Parathyroid adenoma (tissue), 2 donors: ENCODE data around the gene TTC33.

ENCODE experiments used
- H2AFZ ChIP-seq: fragments of 300-600 bp; sonication (generic); one replicate; pipeline ENCODE4 v1.7.0; 2017; ENCODE audit warnings: antibody characterized with exemption, mild to moderate bottlenecking
- H3K27ac ChIP-seq: fragments of 300-600 bp; sonication (generic); one replicate; pipeline ENCODE4 v1.7.0; 2017
- H3K27me3 ChIP-seq: fragments of 300-600 bp; sonication (generic); one replicate; pipeline ENCODE4 v1.7.0; 2017; ENCODE audit warnings: low read length; ENCODE audit not compliant: control insufficient read depth, insufficient read depth
- H3K36me3 ChIP-seq: fragments of 300-600 bp; sonication (generic); one replicate; pipeline ENCODE4 v1.7.0; 2017; ENCODE audit warnings: low read length; ENCODE audit not compliant: control insufficient read depth, insufficient read depth
- H3K4me1 ChIP-seq: fragments of 300-600 bp; sonication (generic); one replicate; pipeline ENCODE4 v1.7.0; 2017; ENCODE audit warnings: control low read depth
- H3K4me2 ChIP-seq: fragments of 300-600 bp; sonication (generic); one replicate; pipeline ENCODE4 v1.7.0; 2017; ENCODE audit warnings: low read length
- H3K4me3 ChIP-seq: fragments of 300-600 bp; sonication (generic); one replicate; pipeline ENCODE4 v1.7.0; 2017; ENCODE audit warnings: low read depth, low read length
- H3K79me2 ChIP-seq: fragments of 300-600 bp; sonication (generic); one replicate; pipeline ENCODE4 v1.7.0; 2017; ENCODE audit warnings: control low read depth
- H3K9ac ChIP-seq: fragments of 300-600 bp; sonication (generic); one replicate; pipeline ENCODE4 v1.7.0; 2017; ENCODE audit warnings: mild to moderate bottlenecking
- H3K9me3 ChIP-seq: fragments of 300-600 bp; sonication (generic); one replicate; pipeline ENCODE4 v1.7.0; 2017; ENCODE audit warnings: low read length; ENCODE audit not compliant: control insufficient read depth
- TF ChIP-seq, protein P1 (sequence below): fragments of 300-600 bp; sonication (generic); IDR thresholded peaks from one replicate; pipeline ENCODE4 v1.7.0; 2017; ENCODE audit warnings: antibody characterized with exemption, mild to moderate bottlenecking
- donor health status: primary hyperparathyroidism.

The TTC33 gene

DNA sequence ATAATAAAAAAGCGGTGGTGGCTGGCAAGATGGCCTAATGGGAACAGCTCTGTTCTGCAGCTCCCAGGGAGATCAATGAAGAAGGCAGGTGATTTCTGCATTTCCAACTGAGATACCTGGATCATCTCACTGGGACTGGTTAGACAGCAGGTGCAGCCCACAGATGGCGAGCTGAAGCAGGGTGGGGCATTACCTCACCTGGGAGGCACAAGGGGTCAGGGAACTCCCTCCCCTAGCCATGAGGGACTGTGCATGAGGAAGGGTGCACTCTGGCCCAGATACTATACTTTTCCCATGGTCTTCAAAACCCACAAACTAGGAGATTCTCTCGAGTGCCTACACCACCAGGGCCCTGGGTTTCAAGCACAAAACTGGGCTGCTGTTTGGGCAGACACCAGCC is 121.6 kb downstream of the TTC33 start:
- no peaks in the 10 kb centered on the region for H3K27me3 ChIP-seq
- no peaks in the 10 kb centered on the region for H3K36me3 ChIP-seq
- H3K9me3 ChIP-seq = no peaks in the 10 kb centered on the region
- no peak overlapping the region for H3K4me3 ChIP-seq
- H3K9ac ChIP-seq = no peak overlapping the region
- no peaks in the 10 kb centered on the region for H3K4me1 ChIP-seq
- no peaks in the 10 kb centered on the region for H3K79me2 ChIP-seq
- TF ChIP-seq, protein P1, sequence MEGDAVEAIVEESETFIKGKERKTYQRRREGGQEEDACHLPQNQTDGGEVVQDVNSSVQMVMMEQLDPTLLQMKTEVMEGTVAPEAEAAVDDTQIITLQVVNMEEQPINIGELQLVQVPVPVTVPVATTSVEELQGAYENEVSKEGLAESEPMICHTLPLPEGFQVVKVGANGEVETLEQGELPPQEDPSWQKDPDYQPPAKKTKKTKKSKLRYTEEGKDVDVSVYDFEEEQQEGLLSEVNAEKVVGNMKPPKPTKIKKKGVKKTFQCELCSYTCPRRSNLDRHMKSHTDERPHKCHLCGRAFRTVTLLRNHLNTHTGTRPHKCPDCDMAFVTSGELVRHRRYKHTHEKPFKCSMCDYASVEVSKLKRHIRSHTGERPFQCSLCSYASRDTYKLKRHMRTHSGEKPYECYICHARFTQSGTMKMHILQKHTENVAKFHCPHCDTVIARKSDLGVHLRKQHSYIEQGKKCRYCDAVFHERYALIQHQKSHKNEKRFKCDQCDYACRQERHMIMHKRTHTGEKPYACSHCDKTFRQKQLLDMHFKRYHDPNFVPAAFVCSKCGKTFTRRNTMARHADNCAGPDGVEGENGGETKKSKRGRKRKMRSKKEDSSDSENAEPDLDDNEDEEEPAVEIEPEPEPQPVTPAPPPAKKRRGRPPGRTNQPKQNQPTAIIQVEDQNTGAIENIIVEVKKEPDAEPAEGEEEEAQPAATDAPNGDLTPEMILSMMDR = no peak
- H3K4me2 ChIP-seq = no peak overlapping the region
- H3K27ac ChIP-seq = no peak overlapping the region
- H2AFZ ChIP-seq = no peak overlapping the region

DNA sequence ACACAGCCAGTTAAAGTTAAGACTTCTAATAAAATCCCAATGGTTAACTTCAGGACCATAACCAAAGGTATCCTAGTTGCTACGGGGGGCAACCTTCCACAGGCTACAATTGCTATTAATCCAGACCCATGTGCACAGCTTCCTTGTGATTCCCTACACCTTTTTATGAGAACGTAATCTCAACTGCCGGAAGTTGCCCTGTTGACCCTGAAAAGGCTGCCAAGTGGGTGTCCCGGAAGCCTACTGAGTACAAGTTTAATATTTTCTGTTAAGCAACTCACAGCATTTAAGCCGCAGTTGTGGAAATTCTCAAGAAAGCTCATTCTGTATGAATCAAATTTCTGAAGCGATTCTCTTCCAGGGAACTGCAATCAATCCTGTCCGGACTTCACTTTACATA is 124.5 kb downstream of the TTC33 start:
- Histone ChIP-seq H2AFZ (no peak overlapping the region), H3K36me3 (no peaks in the 10 kb centered on the region), H3K79me2 (no peaks in the 10 kb centered on the region), H3K9me3 (no peaks in the 10 kb centered on the region), H3K4me2 (no peak overlapping the region), H3K27ac (no peak overlapping the region), H3K4me1 (no peaks in the 10 kb centered on the region), H3K27me3 (no peaks in the 10 kb centered on the region), H3K9ac (no peak overlapping the region), H3K4me3 (no peak overlapping the region)
- TF ChIP-seq, protein P1 = no peak

DNA sequence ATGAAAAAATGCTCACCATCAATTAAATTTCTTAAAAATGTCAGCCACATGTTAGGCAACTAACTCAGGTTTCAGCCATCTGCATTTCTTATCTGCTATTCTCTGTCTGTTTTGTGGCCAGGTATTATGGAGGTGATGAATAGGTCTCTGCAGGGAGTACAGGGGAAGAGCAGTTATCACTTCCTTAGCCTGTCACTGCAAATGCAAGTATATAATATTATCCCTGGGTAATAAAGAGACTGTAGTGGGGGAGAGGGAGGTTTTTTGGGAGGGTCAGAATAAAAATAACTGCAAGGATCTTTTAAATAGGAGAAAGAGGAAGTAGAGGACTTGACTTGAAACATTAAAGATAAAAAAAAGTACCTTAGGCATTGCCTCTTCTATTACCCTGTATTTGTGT is 125.6 kb downstream of the TTC33 start:
- Histone ChIP-seq H2AFZ (no peak overlapping the region), H3K9me3 (no peaks in the 10 kb centered on the region), H3K9ac (no peak overlapping the region), H3K27ac (no peak overlapping the region), H3K27me3 (no peaks in the 10 kb centered on the region), H3K4me2 (no peak overlapping the region), H3K36me3 (no peaks in the 10 kb centered on the region), H3K79me2 (no peaks in the 10 kb centered on the region), H3K4me1 (no peaks in the 10 kb centered on the region), H3K4me3 (no peak overlapping the region)
- TF ChIP-seq, protein P1 = no peak

DNA sequence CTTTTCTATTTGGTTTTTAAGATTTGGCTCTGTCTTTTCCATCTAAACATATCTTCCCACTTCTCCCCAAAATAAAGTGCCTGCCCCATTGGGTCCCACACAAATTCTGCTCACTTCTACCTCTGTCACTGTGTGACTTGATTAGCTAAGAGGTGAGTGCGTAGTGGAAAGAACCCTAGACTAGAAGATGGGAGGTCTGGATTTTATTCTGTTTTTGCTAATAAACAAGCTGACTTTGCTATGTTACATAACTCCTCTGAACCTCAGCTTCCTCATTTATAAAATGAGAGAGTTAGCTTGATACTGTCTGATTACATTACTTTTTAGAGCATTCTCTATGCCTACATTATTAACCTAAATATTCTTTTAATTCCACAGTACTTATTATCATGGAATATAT is 127.4 kb downstream of the TTC33 start:
- Histone ChIP-seq H3K9me3 (no peaks in the 10 kb centered on the region), H3K79me2 (no peaks in the 10 kb centered on the region), H2AFZ (no peak overlapping the region), H3K27me3 (no peaks in the 10 kb centered on the region), H3K27ac (no peak overlapping the region), H3K4me2 (no peak overlapping the region), H3K9ac (no peak overlapping the region), H3K4me1 (no peaks in the 10 kb centered on the region), H3K36me3 (no peaks in the 10 kb centered on the region), H3K4me3 (no peak overlapping the region)
- TF ChIP-seq, protein P1 = no peak

DNA sequence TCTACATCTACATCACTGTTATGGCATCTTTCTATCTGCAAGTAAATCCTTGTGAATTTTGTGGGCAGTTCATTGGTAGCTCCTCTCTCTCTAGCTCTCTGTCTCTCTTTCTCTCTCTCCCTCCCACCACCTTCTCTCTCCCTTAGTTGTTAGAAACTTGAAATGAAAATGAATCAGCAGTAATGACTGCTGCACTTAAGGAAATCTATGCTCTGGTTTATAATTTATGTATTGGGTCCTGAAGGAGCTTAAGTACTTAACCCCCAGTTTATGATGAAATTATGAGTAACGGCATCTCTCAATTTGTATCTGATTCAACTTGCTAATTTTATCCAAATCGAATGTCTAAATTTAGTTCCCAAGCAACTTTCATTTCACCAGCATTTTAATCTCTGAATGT is 128.1 kb downstream of the TTC33 start:
- H3K9me3 ChIP-seq = no peaks in the 10 kb centered on the region
- H3K36me3 ChIP-seq = no peaks in the 10 kb centered on the region
- H3K27ac ChIP-seq = no peak overlapping the region

More for the DNA sequence above, 128.1 kb downstream of the TTC33 start:
- Histone ChIP-seq H3K9ac (no peak overlapping the region), H3K79me2 (no peaks in the 10 kb centered on the region), H3K4me1 (no peaks in the 10 kb centered on the region), H3K4me2 (no peak overlapping the region), H3K27me3 (no peaks in the 10 kb centered on the region), H3K4me3 (no peak overlapping the region), H2AFZ (no peak overlapping the region)
- TF ChIP-seq, protein P1 = no peak
